ENCODE results near the gene STIM1.
A peak's percentile ranks its signal among the peaks of the same experiment; 100 is the strongest.

STIM1 gene

GRCh38 chr11:3877364-3878257 is 22.1 kb downstream of the STIM1 start:
- H3K9me3 ChIP-seq, result no peaks in the 10 kb centered on the region
- peaks cover 0 to 50% (median 18%) of the 10 kb centered on the region in 4 donors for H3K4me1 ChIP-seq
- TF ChIP-seq, protein P1, sequence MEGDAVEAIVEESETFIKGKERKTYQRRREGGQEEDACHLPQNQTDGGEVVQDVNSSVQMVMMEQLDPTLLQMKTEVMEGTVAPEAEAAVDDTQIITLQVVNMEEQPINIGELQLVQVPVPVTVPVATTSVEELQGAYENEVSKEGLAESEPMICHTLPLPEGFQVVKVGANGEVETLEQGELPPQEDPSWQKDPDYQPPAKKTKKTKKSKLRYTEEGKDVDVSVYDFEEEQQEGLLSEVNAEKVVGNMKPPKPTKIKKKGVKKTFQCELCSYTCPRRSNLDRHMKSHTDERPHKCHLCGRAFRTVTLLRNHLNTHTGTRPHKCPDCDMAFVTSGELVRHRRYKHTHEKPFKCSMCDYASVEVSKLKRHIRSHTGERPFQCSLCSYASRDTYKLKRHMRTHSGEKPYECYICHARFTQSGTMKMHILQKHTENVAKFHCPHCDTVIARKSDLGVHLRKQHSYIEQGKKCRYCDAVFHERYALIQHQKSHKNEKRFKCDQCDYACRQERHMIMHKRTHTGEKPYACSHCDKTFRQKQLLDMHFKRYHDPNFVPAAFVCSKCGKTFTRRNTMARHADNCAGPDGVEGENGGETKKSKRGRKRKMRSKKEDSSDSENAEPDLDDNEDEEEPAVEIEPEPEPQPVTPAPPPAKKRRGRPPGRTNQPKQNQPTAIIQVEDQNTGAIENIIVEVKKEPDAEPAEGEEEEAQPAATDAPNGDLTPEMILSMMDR (IDR thresholded peaks at IDR 0.05), result no peak
- H3K36me3 ChIP-seq, result no peaks in the 10 kb centered on the region
- no peak overlapping the region for H3K4me3 ChIP-seq
- H3K27ac ChIP-seq, result no peak overlapping the region
- no peaks in the 10 kb centered on the region for H3K27me3 ChIP-seq
- intact Hi-C loops (cut with DNase I; ENCODE audit: low total_unique reads), result no loop called here
- no peak for DNase-seq

DNA sequence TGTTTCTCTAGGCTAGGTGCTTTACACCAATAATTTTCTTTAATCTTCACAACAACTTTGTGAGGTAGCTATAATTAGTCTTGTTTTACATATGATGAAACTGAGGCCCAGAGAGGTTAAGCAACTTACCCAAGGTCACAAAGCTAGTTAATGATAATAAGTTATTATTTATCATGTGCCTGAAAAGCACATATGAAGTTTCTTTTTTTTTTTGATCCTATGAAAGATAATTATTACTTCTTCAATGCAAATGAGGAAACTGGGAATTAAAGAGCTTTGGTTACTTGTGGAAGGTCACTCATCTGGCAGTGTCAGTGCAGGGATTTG is 22.8 kb downstream of the STIM1 start:
- Histone ChIP-seq H3K36me3 (no peaks in the 10 kb centered on the region), H3K4me3 (no peak overlapping the region), H3K27me3 (no peaks in the 10 kb centered on the region), H3K27ac (no peak overlapping the region), H3K9me3 (no peaks in the 10 kb centered on the region), H3K4me1 (peaks cover 0 to 50% (median 18%) of the 10 kb centered on the region in 4 donors)
- TF ChIP-seq, protein P1 (IDR thresholded peaks at IDR 0.05), result no peak
- DNase-seq, result no peak
- intact Hi-C loops (cut with DNase I; ENCODE audit: low total_unique reads), result no loop called here

GRCh38 chr11:3879216-3879966 is 23.9 kb downstream of the STIM1 start:
- intact Hi-C loops (cut with DNase I; ENCODE audit: low total_unique reads), result no loop called here
- TF ChIP-seq, protein P1 (IDR thresholded peaks at IDR 0.05), result no peak
- H3K4me1 ChIP-seq, result peaks cover 0 to 44% (median 18%) of the 10 kb centered on the region in 4 donors

GRCh38 chr11:3879967-3880542 is 24.6 kb downstream of the STIM1 start:
- no peak overlapping the region for H3K4me3 ChIP-seq
- no peak for DNase-seq
- intact Hi-C loops (cut with DNase I; ENCODE audit: low total_unique reads), result no loop called here
- H3K36me3 ChIP-seq, result no peaks in the 10 kb centered on the region
- H3K27me3 ChIP-seq, result no peaks in the 10 kb centered on the region
- TF ChIP-seq, protein P1 (IDR thresholded peaks at IDR 0.05), result no peak
- peak overlapping the region; percentile 21 to 65 for H3K27ac ChIP-seq
- peaks cover 0 to 44% (median 18%) of the 10 kb centered on the region in 4 donors for H3K4me1 ChIP-seq
- no peaks in the 10 kb centered on the region for H3K9me3 ChIP-seq

More at GRCh38 chr11:3879216-3879966, 23.9 kb downstream of the STIM1 start:
- Histone ChIP-seq H3K27me3 (no peaks in the 10 kb centered on the region), H3K36me3 (no peaks in the 10 kb centered on the region), H3K27ac (peak overlapping the region; percentile 17 to 65), H3K4me3 (no peak overlapping the region), H3K9me3 (no peaks in the 10 kb centered on the region)
- DNase-seq, result no peak

GRCh38 chr11:3880724-3881123 is 25.3 kb downstream of the STIM1 start:
- H3K27me3 ChIP-seq, result no peaks in the 10 kb centered on the region
- H3K4me1 ChIP-seq, result peaks cover 0 to 44% (median 18%) of the 10 kb centered on the region in 4 donors
- TF ChIP-seq, protein P1 (IDR thresholded peaks at IDR 0.05), result no peak
- no peaks in the 10 kb centered on the region for H3K9me3 ChIP-seq
- DNase-seq, result no peak
- no peaks in the 10 kb centered on the region for H3K36me3 ChIP-seq
- intact Hi-C loops (cut with DNase I; ENCODE audit: low total_unique reads), result no loop called here
- peak overlapping the region; percentile 21 to 65 for H3K27ac ChIP-seq
- no peak overlapping the region for H3K4me3 ChIP-seq
